Muscle layer of colon (tissue), 2 donors: ENCODE measurements around the gene TGFBR2.
"Not testable (repeated sequence)": the region's sequence is repeated elsewhere in the genome, so short reads cannot be mapped to it uniquely, and the experiment has no call there.

Experiments
- H3K27ac ChIP-seq: one replicate; pipeline ENCODE4 v1.7.0; 2013; ENCODE audit warnings: low read depth, mild to moderate bottlenecking, low read length, moderate library complexity
- H3K27me3 ChIP-seq, 2 donors: one replicate each; pipeline ENCODE4 v1.7.0; 2013; ENCODE audit warnings: low read length in 2 of 2, mild to moderate bottlenecking in 2 of 2; ENCODE audit not compliant: insufficient read depth in 2 of 2, control insufficient read depth in 1 of 2
- H3K36me3 ChIP-seq: one replicate; pipeline ENCODE4 v1.7.0; 2013; ENCODE audit warnings: mild to moderate bottlenecking, low read length; ENCODE audit not compliant: insufficient read depth
- H3K4me1 ChIP-seq: one replicate; pipeline ENCODE4 v1.7.0; 2013; ENCODE audit warnings: mild to moderate bottlenecking, low read length; ENCODE audit not compliant: insufficient read depth
- H3K4me3 ChIP-seq, 2 donors: one replicate each; pipeline ENCODE4 v1.7.0; 2013; ENCODE audit warnings: low read length in 2 of 2, low read depth in 1 of 2, mild to moderate bottlenecking in 1 of 2, moderate library complexity in 1 of 2
- H3K9ac ChIP-seq: one replicate; pipeline ENCODE4 v1.7.0; 2013; ENCODE audit warnings: low read length
- H3K9me3 ChIP-seq: one replicate; pipeline ENCODE4 v1.7.0; 2013; ENCODE audit warnings: mild to moderate bottlenecking, low read length
- donor health status: abdominal sarcoma.
- donor health status: Adenocarcinoma of cecum.

TGFBR2 gene

GRCh38 chr3:30664884-30665283 lies 58.5 kb downstream of the TGFBR2 start:
- Histone ChIP-seq H3K27ac (no peak overlapping the region), H3K4me1 (peaks cover 50% of the 10 kb centered on the region), H3K9me3 (no peaks in the 10 kb centered on the region), H3K9ac (no peak overlapping the region), H3K27me3 (no peaks in the 10 kb centered on the region), H3K36me3 (peaks cover 24% of the 10 kb centered on the region), H3K4me3 (no peak overlapping the region)

GRCh38 chr3:30665539-30665938 lies 59.1 kb downstream of the TGFBR2 start:
- Histone ChIP-seq H3K9ac (no peak overlapping the region), H3K27me3 (no peaks in the 10 kb centered on the region), H3K27ac (peak overlapping the region; percentile 14), H3K9me3 (no peaks in the 10 kb centered on the region), H3K4me1 (peaks cover 50% of the 10 kb centered on the region), H3K36me3 (peaks cover 29% of the 10 kb centered on the region), H3K4me3 (no peak overlapping the region)

DNA sequence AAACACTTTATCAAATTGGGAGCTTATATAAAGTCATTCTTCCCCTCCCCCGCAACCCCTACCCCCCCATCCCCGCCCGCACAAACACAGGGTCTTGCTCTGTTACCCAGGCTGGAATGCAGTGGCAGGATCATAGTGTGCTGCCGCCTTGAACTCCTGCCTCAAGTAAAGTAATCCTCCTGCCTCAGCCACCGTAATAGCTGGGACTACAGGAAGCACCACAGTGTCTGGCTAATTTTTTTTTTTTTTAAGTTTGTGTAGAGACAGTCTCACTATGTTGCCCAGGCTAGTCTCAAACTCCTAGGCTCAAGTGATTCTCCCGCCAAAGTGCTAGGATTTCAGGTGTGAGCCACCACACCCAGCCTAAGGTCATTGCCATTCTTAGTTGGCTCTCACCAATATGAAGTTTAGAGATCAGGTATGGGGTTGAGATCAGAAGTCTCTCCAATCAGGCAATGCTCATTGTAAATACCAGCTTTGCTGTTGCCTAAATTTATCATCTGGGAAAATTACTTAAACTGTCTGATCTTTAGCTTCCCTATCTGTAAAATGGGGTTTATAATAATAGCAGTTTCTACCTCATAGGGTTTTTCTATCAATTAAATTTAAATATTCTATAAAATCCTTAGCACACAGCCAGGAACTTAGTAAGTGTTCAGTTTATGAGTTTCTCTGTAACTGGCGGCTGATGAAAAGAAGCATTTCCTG lies 60.3 kb downstream of the TGFBR2 start:
- H3K4me1 ChIP-seq = peaks cover 46% of the 10 kb centered on the region
- H3K27me3 ChIP-seq = no peaks in the 10 kb centered on the region
- no peak overlapping the region for H3K27ac ChIP-seq
- H3K9me3 ChIP-seq = no peaks in the 10 kb centered on the region
- H3K9ac ChIP-seq = no peak overlapping the region
- H3K36me3 ChIP-seq = peaks cover 29% of the 10 kb centered on the region
- H3K4me3 ChIP-seq = no peak overlapping the region

DNA sequence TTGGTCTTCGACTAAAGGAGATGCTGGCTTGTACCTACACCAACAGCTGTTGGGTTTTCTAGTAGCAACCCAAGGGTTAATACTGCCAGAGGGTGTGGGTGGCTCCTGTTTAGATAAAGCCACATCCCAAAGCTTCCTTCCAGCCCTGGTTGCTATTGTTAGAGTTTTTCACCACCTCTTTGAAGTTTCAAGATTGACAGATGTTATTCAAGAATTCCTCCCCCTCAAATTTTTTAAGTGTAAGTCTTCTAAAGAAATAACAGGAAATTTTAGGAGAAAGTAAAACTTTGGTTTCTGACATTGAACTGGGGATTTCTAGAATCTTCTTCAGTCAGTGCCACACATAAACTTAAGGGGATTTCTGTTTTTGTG lies 60.9 kb downstream of the TGFBR2 start:
- Histone ChIP-seq H3K36me3 (peaks cover 30% of the 10 kb centered on the region), H3K27me3 (no peaks in the 10 kb centered on the region), H3K4me3 (no peak overlapping the region), H3K27ac (no peak overlapping the region), H3K9ac (no peak overlapping the region), H3K9me3 (no peaks in the 10 kb centered on the region), H3K4me1 (peaks cover 43% of the 10 kb centered on the region)

DNA sequence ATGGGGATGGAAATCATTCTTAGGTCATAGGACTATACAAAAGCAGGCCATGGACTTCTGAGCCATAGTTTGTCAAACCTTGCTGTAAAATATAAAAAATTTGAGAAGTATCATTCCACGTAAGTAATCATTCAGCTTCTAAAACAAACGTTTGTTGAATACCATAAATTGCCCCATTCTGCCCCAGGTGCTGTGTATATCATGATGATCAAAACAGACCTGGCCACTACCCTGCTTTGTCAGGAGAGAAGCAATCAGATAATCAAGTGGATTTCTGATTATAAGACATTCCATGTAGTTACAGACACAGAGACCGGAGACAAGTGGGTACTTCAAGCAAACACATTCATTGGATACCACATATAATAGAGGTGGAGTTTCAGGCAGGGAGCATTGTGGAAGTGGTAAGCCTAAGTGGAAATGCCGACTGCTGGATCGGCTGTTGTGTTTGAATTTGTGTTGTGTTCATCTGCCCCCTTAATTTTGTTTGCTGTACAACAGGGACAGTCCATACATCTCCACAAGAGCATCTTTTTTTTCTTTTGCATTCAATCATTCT lies 61.7 kb downstream of the TGFBR2 start:
- H3K27ac ChIP-seq = no peak overlapping the region
- H3K27me3 ChIP-seq = no peaks in the 10 kb centered on the region
- no peaks in the 10 kb centered on the region for H3K9me3 ChIP-seq
- H3K36me3 ChIP-seq = peaks cover 39% of the 10 kb centered on the region
- H3K4me1 ChIP-seq = peaks cover 43% of the 10 kb centered on the region
- H3K9ac ChIP-seq = no peak overlapping the region
- no peak overlapping the region for H3K4me3 ChIP-seq

DNA sequence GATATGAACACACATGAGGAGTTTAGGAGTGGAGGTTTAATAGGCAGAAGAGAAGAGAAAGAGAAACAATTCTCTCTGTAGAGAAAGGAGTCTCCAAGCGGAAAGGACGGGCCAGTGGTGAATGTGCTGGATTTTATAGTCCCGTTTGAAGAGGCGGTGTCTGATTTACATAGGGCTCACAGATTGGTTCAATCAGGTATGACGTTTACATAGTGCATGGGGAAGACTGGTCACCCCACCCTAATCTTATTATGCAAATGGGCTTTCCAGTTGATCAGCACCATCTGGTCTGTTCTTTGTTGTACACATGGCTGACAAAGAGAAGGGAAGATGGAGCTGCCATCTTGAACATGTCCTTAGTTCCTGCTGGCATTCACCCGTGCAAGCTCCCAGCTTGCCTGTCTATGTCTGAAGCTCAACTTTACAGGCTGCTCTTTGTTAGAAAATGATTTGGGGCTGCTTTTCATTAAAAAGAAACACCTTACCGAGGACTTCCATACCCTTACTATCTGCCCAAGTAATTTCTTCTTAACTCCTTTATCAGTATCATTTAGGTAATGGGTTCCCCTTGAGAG lies 63.0 kb downstream of the TGFBR2 start:
- H3K27me3 ChIP-seq, H3K27ac ChIP-seq, H3K9me3 ChIP-seq, H3K9ac ChIP-seq, H3K4me3 ChIP-seq: not testable (repeated sequence)
- Histone ChIP-seq H3K36me3 (peaks cover 49% of the 10 kb centered on the region), H3K4me1 (peaks cover 43% of the 10 kb centered on the region)

DNA sequence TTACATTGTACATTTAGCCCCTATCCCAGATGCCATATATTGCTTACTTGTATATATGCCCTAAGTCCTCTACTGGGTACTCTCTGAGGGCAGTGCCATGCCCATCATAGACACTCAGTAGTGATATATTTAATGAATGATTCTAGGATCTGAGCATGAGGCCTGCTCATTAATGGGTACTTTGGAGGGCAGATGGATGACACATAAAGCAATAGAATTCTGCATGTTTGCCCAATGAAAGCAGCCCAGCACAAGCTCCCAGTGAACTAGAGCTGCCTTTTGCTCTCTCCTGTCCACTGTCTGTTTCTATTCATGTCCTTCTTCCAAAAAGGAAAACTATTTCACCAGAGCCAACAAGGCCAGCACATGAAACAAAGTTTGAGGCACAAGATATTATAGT lies 63.9 kb downstream of the TGFBR2 start:
- Histone ChIP-seq H3K9ac (no peak overlapping the region), H3K4me1 (peaks cover 36% of the 10 kb centered on the region), H3K27ac (no peak overlapping the region), H3K27me3 (no peaks in the 10 kb centered on the region), H3K36me3 (peaks cover 57% of the 10 kb centered on the region), H3K4me3 (no peak overlapping the region), H3K9me3 (no peaks in the 10 kb centered on the region)

GRCh38 chr3:30671527-30672286 lies 65.3 kb downstream of the TGFBR2 start:
- H3K9me3 ChIP-seq = no peaks in the 10 kb centered on the region
- H3K9ac ChIP-seq = no peak overlapping the region
- no peaks in the 10 kb centered on the region for H3K27me3 ChIP-seq
- no peak overlapping the region for H3K4me3 ChIP-seq
- peaks cover 34% of the 10 kb centered on the region for H3K4me1 ChIP-seq
- no peak overlapping the region for H3K27ac ChIP-seq
- peaks cover 65% of the 10 kb centered on the region for H3K36me3 ChIP-seq

DNA sequence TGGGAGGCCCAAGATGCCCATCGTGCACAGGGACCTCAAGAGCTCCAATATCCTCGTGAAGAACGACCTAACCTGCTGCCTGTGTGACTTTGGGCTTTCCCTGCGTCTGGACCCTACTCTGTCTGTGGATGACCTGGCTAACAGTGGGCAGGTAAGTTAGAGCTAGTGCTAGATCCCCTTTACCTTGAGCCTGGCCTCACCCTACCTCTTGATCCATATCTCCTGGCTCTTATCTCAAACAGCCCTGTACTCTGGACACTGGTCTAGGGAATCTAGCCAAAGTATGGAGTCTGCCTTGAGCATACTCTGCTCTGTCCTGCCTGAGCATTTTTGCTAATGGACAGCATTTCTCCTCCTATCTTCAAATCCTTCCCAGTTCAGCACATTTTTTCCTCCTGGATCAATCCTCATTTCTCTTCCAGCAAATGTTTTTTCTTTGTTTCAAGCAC lies 65.9 kb downstream of the TGFBR2 start:
- Histone ChIP-seq H3K4me1 (peaks cover 40% of the 10 kb centered on the region), H3K27ac (no peak overlapping the region), H3K9me3 (no peaks in the 10 kb centered on the region), H3K9ac (no peak overlapping the region), H3K27me3 (no peaks in the 10 kb centered on the region), H3K4me3 (no peak overlapping the region), H3K36me3 (peaks cover 69% of the 10 kb centered on the region)

- H3K4me1 ChIP-seq = peaks cover 40% of the 10 kb centered on the region
- no peak overlapping the region for H3K9ac ChIP-seq
- no peak overlapping the region for H3K27ac ChIP-seq
- H3K27me3 ChIP-seq = no peaks in the 10 kb centered on the region
- H3K36me3 ChIP-seq = peaks cover 76% of the 10 kb centered on the region
- no peaks in the 10 kb centered on the region for H3K9me3 ChIP-seq
- no peak overlapping the region for H3K4me3 ChIP-seq
These were observed 66.6 kb downstream of the TGFBR2 start for GRCh38 chr3:30672959-30673358.

GRCh38 chr3:30673425-30674341 lies 67.3 kb downstream of the TGFBR2 start:
- Histone ChIP-seq H3K4me1 (peaks cover 36% of the 10 kb centered on the region), H3K4me3 (no peak overlapping the region), H3K9ac (no peak overlapping the region), H3K27me3 (no peaks in the 10 kb centered on the region), H3K9me3 (no peaks in the 10 kb centered on the region), H3K27ac (no peak overlapping the region), H3K36me3 (peaks cover 79% of the 10 kb centered on the region)
